Prostate gland (tissue), 2 donors: Measurements from ENCODE around the gene EMX1. TPM values are rescaled to one million over a fixed set of nuclear protein-coding genes. Genes with fewer than 3 reads are reported as not detected.

Source experiments
- DNase-seq: peaks from one replicate; pipeline ENCODE4 v3.0.0-alpha.2; 2019; ENCODE audit warnings: low spot score
- H3K27ac ChIP-seq, 2 donors: fragments of 200-600 bp; sonication (generic); 2 replicates each; pipeline ENCODE4 v1.5.1; 2017 to 2019
- H3K27me3 ChIP-seq: fragments of 200-600 bp; sonication (generic); replicated peaks from 2 replicates; pipeline ENCODE4 v1.5.1; 2019; ENCODE audit not compliant: insufficient read depth
- H3K36me3 ChIP-seq, 2 donors: fragments of 200-600 bp; sonication (generic); 1 replicate in 1 of 2; 2 replicates in 1 of 2; pipeline versions ENCODE4 v1.5.1 to v1.8.1; 2017 to 2019
- H3K4me1 ChIP-seq: fragments of 200-600 bp; sonication (generic); replicated peaks from 2 replicates; pipeline ENCODE4 v1.5.1; 2019
- H3K4me3 ChIP-seq, 2 donors: fragments of 200-600 bp; sonication (generic); 2 replicates each; pipeline ENCODE4 v1.5.1; 2017 to 2019
- H3K9me3 ChIP-seq: fragments of 200-600 bp; sonication (generic); 2 replicates; pipeline ENCODE4 v1.5.1; 2017
- POLR2A ChIP-seq: fragments of 450-650 bp; IDR thresholded peaks from one replicate; pipeline ENCODE4 v1.6.1; 2016; ENCODE audit warnings: antibody characterized with exemption, mild to moderate bottlenecking
- POLR2AphosphoS5 ChIP-seq: sonication (generic); formaldehyde crosslinking; IDR thresholded peaks from one replicate; pipeline ENCODE4 v1.6.1; 2017; ENCODE audit warnings: antibody characterized with exemption
- WGBS: methylation state at CpG from one replicate; pipeline ENCODE4 v1.1.5; 2018; 5-methylcytosine and 5-hydroxymethylcytosine counted together
- intact Hi-C: fragments of 100-400 bp; cut with DNase I; formaldehyde crosslinking; loops from one replicate; pipeline ENCODE4 v1.14.2; 2022
- total RNA-seq, 2 donors: library from RNA; depleted of rRNA; stranded (reverse); fragments of >200 nt; gene quantifications; one replicate each; pipeline ENCODE4 v1.1.0, GENCODE V29; 2016
- TF ChIP-seq, protein P1 (sequence below), 4 experiments: fragments of 200-600 bp in 2 of 4; fragments of 450-650 bp in 2 of 4; sonication (generic) in 2 of 4; IDR thresholded peaks; 1 replicate in 3 of 4; 2 replicates in 1 of 4; pipeline ENCODE4 v1.5.1; 2016 to 2019; ENCODE audit warnings: antibody characterized with exemption in 4 of 4, mild to moderate bottlenecking in 2 of 4, moderate library complexity in 2 of 4

Gene EMX1
- total RNA-seq, 2 donors from 2014 or later, result 9.8 TPM; not detected in 1

DNA sequence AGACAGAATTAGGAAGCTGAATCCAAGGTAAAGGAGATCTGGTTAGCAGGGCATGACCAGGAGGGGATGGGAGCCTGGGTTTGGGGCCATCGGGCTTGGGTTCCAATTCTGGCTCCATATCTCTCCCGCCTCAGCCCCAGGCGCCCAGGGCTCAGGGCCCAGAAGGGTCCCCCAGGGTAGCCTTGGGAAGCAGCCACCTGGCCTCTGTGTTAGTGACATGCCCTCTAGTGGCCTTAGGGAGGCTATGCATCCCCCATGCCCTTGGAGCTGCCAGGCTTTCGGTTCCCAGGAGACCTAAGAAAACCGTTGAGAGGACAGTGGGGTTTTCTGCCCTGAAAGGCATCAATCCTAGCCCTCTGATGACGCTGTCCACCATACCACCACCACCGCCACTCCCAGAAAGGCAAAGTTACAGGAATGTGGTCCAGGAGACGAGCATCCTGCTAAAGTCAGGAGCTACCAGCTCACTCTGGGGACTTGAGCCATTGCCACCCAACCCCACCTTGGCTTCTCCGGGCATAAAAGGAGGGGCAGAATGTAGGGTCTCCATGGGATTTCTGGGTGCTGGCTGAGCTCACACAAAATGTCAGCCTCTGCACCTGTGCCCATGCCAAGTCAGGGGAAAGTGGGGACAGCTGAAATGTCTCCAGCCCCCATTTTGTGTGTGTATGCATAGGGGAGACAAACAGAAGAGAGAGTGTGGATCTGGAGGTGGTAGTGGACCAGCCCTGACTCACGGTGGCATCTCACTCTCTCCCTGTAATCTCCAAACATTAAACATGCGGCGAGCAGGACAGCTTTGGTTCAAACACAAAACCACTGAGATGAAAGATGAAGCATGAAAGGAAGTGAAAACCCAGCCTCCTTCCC, 56.5 kb downstream of the EMX1 start:
- H3K9me3 ChIP-seq, result no peaks in the 10 kb centered on the region
- no peak overlapping the region for H3K27ac ChIP-seq
- H3K27me3 ChIP-seq, result no peaks in the 10 kb centered on the region
- H3K36me3 ChIP-seq, result no peaks in the 10 kb centered on the region
- intact Hi-C loops, result no loop called here
- 66% methylated on average over 12 of the region's 12 CpGs for WGBS
- no peaks in the 10 kb centered on the region for H3K4me1 ChIP-seq
- H3K4me3 ChIP-seq, result no peak overlapping the region
- no peak for DNase-seq
- TF ChIP-seq, protein P1, sequence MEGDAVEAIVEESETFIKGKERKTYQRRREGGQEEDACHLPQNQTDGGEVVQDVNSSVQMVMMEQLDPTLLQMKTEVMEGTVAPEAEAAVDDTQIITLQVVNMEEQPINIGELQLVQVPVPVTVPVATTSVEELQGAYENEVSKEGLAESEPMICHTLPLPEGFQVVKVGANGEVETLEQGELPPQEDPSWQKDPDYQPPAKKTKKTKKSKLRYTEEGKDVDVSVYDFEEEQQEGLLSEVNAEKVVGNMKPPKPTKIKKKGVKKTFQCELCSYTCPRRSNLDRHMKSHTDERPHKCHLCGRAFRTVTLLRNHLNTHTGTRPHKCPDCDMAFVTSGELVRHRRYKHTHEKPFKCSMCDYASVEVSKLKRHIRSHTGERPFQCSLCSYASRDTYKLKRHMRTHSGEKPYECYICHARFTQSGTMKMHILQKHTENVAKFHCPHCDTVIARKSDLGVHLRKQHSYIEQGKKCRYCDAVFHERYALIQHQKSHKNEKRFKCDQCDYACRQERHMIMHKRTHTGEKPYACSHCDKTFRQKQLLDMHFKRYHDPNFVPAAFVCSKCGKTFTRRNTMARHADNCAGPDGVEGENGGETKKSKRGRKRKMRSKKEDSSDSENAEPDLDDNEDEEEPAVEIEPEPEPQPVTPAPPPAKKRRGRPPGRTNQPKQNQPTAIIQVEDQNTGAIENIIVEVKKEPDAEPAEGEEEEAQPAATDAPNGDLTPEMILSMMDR (IDR thresholded peaks at IDR 0.05), result peak in 3 of 4 experiments; percentile 34 to 56 (median 34)
- no peak for TF ChIP-seq POLR2AphosphoS5

DNA sequence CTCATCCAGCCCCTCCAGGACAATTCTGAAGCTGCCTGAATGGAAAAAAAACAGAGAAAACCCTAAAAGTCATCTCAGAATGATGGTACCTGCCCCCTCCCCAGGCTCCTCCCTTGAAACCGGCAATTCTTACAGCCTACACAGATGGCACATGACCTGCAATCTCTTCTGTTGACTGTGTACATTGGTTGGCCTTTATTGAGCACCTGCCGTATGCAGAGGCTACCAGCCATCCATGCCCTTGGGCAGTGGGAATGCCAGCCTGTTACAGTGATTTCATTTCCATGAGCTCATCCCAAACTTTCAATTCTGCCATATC, 57.1 kb downstream of the EMX1 start:
- no peak for DNase-seq
- Histone ChIP-seq H3K4me1 (no peaks in the 10 kb centered on the region), H3K27me3 (no peaks in the 10 kb centered on the region), H3K4me3 (no peak overlapping the region), H3K27ac (no peak overlapping the region), H3K9me3 (no peaks in the 10 kb centered on the region), H3K36me3 (no peaks in the 10 kb centered on the region)
- intact Hi-C loops, result no loop called here
- TF ChIP-seq, protein P1 (IDR thresholded peaks at IDR 0.05), result no peak
- TF ChIP-seq POLR2A (no peak), POLR2AphosphoS5 (no peak)
- WGBS, result 72% methylated on average over 2 of the region's 2 CpGs

DNA sequence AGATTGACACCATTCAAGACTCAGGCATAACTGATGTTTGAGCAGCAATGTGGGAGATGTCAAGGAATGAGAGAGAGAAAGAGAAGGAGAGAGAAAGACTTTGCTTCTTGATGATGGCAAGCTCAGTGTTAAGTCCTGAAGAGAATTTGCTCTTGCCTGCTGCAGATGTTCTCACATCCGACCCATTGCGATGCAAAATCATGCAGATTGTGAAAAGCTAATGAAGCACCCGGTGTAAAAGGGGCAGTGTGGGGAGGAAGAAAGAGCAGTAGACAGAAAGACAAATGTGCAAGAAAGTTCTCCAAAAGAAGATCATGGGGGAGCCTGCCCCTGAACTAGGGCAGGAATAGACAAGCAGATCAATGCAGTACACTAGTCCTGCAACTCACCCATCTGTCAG, 57.7 kb downstream of the EMX1 start:
- intact Hi-C loops, result no loop called here
- TF ChIP-seq POLR2A (no peak), POLR2AphosphoS5 (no peak)
- TF ChIP-seq, protein P1 (IDR thresholded peaks at IDR 0.05), result no peak
- DNase-seq, result no peak
- Histone ChIP-seq H3K4me1 (no peaks in the 10 kb centered on the region), H3K36me3 (no peaks in the 10 kb centered on the region), H3K27me3 (no peaks in the 10 kb centered on the region), H3K9me3 (no peaks in the 10 kb centered on the region), H3K4me3 (no peak overlapping the region), H3K27ac (no peak overlapping the region)
- 62% methylated on average over 3 of the region's 3 CpGs for WGBS

DNA sequence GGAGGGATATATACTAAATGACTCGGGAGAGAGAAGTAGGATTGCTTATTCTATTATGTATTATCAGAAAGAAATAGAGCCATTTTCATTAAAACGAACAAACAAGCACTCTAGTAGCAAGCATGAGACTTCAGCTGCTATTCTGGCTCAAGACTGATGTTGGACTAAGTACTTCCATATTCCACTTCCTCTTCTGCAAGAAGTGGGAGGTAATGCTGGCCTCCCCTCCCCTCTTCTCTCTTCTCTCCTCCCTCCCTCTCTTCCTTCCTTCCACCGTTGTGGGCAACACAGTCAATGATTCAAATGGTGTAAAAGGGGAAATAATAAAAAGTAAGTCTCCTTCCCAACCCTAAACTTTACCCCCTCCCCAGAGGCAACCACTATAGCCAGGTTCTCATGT, 62.6 kb downstream of the EMX1 start:
- Histone ChIP-seq H3K36me3 (no peaks in the 10 kb centered on the region), H3K9me3 (no peaks in the 10 kb centered on the region), H3K4me3 (no peak overlapping the region), H3K4me1 (no peaks in the 10 kb centered on the region), H3K27ac (no peak overlapping the region), H3K27me3 (no peaks in the 10 kb centered on the region)
- 72% methylated on average over 3 of the region's 3 CpGs for WGBS
- TF ChIP-seq POLR2A (no peak), POLR2AphosphoS5 (no peak)
- TF ChIP-seq, protein P1 (IDR thresholded peaks at IDR 0.05), result no peak
- intact Hi-C loops, result no loop called here
- DNase-seq, result no peak

DNA sequence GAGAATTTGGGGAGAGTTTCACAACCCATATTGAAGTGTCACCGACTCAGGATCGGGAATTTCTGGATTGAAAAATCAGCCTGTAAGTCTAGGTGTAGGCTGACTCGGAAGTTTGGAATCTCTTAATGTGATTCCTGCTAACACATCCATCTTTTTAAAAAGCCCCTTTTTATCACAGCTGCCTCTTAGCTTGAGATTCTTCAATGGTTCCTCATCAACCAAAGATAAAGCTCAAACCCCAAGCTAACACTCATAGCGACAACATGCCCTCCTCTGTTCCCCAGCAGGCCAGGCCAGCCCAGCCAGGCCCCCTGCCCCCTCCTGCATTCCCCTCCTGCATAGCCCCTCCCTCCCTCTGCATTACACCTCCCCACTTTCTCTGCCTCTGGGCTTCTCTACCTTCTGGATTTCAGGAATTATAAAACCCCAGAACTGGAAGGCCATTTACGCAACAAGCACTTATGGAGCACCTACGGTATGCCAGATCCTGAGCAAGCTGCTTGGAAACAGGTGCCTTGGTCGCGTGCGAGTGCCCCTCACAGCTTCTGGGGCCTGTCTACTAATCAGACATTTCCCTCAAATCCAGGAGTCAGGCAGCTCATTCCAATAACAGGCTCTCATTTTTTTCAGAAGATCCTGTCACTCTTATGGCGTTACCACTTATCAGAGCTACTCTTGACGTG, 63.4 kb downstream of the EMX1 start:
- Histone ChIP-seq H3K27ac (no peak overlapping the region), H3K9me3 (no peaks in the 10 kb centered on the region), H3K36me3 (no peaks in the 10 kb centered on the region), H3K27me3 (no peaks in the 10 kb centered on the region), H3K4me3 (no peak overlapping the region), H3K4me1 (no peaks in the 10 kb centered on the region)
- DNase-seq, result no peak
- intact Hi-C loops, result no loop called here
- WGBS, result 92% methylated on average over 11 of the region's 11 CpGs
- no peak for TF ChIP-seq POLR2A
- TF ChIP-seq POLR2AphosphoS5, result no peak
- TF ChIP-seq, protein P1 (IDR thresholded peaks at IDR 0.05), result no peak
